Neural progenitor cell (in vitro differentiated cells): Measurements from ENCODE around the gene SLC16A4. TPM values are rescaled to one million over a fixed set of nuclear protein-coding genes. Genes with fewer than 3 reads are reported as not detected.

Experiments used
- DNase-seq: peaks from one replicate; pipeline ENCODE4 v3.0.0-alpha.2; 2016; ENCODE audit warnings: low spot score
- H2AFZ ChIP-seq: fragments of 200-600 bp; sonication (generic); replicated peaks from 2 replicates; pipeline ENCODE4 v1.6.1; 2016; ENCODE audit warnings: antibody characterized with exemption
- H3F3A ChIP-seq: fragments of 200-600 bp; sonication (generic); 2 replicates; pipeline ENCODE4 v1.6.1; 2016; ENCODE audit warnings: antibody characterized with exemption, low read depth
- H3K27ac ChIP-seq: fragments of 200-600 bp; sonication (generic); 2 replicates; pipeline ENCODE4 v1.5.1; 2016; ENCODE audit warnings: mild to moderate bottlenecking
- H3K27me3 ChIP-seq: fragments of 200-600 bp; sonication (generic); 2 replicates; pipeline ENCODE4 v1.6.1; 2016; ENCODE audit warnings: mild to moderate bottlenecking, moderate library complexity
- H3K36me3 ChIP-seq: fragments of 200-600 bp; sonication (generic); 2 replicates; pipeline ENCODE4 v1.5.1; 2016
- H3K4me1 ChIP-seq: fragments of 200-600 bp; sonication (generic); 2 replicates; pipeline ENCODE4 v1.6.1; 2016; ENCODE audit warnings: mixed run types
- H3K4me2 ChIP-seq: fragments of 200-600 bp; sonication (generic); 2 replicates; pipeline ENCODE4 v1.6.1; 2016
- H3K4me3 ChIP-seq: fragments of 200-600 bp; sonication (generic); 2 replicates; pipeline ENCODE4 v1.5.1; 2016
- H3K79me2 ChIP-seq: fragments of 200-600 bp; sonication (generic); 2 replicates; pipeline ENCODE4 v1.6.1; 2016; ENCODE audit warnings: low read depth
- H3K9ac ChIP-seq: fragments of 200-600 bp; sonication (generic); 2 replicates; pipeline ENCODE4 v1.6.1; 2016
- H3K9me3 ChIP-seq: fragments of 200-600 bp; sonication (generic); 2 replicates; pipeline ENCODE4 v1.5.1; 2016; ENCODE audit warnings: low read depth
- H4K20me1 ChIP-seq: fragments of 200-600 bp; sonication (generic); 2 replicates; pipeline ENCODE4 v1.6.1; 2016; ENCODE audit warnings: low read depth
- H3K27ac Mint-ChIP-seq: 3 replicates; pipeline ENCODE4 v1.8.0; 2021; ENCODE audit warnings: mixed read lengths
- H3K27me3 Mint-ChIP-seq: 2 replicates; pipeline ENCODE4 v1.8.0; 2022; ENCODE audit warnings: low read depth, mild to moderate bottlenecking, inconsistent platforms, moderate library complexity, mixed read lengths; ENCODE audit not compliant: insufficient read depth
- H3K36me3 Mint-ChIP-seq: 3 replicates; pipeline ENCODE4 v1.8.0; 2021; ENCODE audit warnings: mixed read lengths
- H3K4me1 Mint-ChIP-seq: 3 replicates; pipeline ENCODE4 v1.8.0; 2021; ENCODE audit warnings: mixed read lengths
- H3K4me3 Mint-ChIP-seq: 3 replicates; pipeline ENCODE4 v1.8.0; 2021; ENCODE audit warnings: mild to moderate bottlenecking, moderate library complexity, mixed read lengths
- H3K9me3 Mint-ChIP-seq: 3 replicates; pipeline ENCODE4 v1.8.0; 2020; ENCODE audit warnings: mixed read lengths
- CTCF ChIP-seq: fragments of 200-600 bp; sonication (generic); IDR thresholded peaks from 2 replicates; pipeline ENCODE4 v1.5.1; 2017; ENCODE audit warnings: antibody characterized with exemption, mild to moderate bottlenecking
- EZH2 ChIP-seq: fragments of 200-600 bp; sonication (generic); IDR thresholded peaks from 2 replicates; pipeline ENCODE4 v1.6.1; 2017; ENCODE audit warnings: antibody characterized with exemption, mild to moderate bottlenecking, moderate library complexity
- EZH2phosphoT487 ChIP-seq: fragments of 200-600 bp; sonication (generic); IDR thresholded peaks from 2 replicates; pipeline ENCODE4 v1.6.1; 2017; ENCODE audit warnings: antibody characterized with exemption
- total RNA-seq: library from RNA; depleted of rRNA; stranded (reverse); fragments of >200 nt; gene quantifications from 2 replicates; pipeline ENCODE4 v1.2.3, GENCODE V29; 2015; ENCODE audit warnings: low replicate concordance

Gene SLC16A4
- total RNA-seq, 1 donor from 2014 or later: 0.56 TPM

GRCh38 chr1:110319332-110320167 lies 71.3 kb downstream of the SLC16A4 start:
- H3K4me2 ChIP-seq: no peak overlapping the region
- no peak overlapping the region for H3K27ac ChIP-seq
- H3K9me3 Mint-ChIP-seq: no peaks in the 10 kb centered on the region
- H3K36me3 ChIP-seq: no peaks in the 10 kb centered on the region
- no peak for TF ChIP-seq CTCF
- TF ChIP-seq EZH2phosphoT487: no peak
- TF ChIP-seq EZH2: no peak
- no peaks in the 10 kb centered on the region for H4K20me1 ChIP-seq
- H3K79me2 ChIP-seq: no peaks in the 10 kb centered on the region
- no peak overlapping the region for H3K4me3 Mint-ChIP-seq
- no peaks in the 10 kb centered on the region for H3F3A ChIP-seq
- no peak overlapping the region for H3K4me3 ChIP-seq
- DNase-seq: no peak
- no peaks in the 10 kb centered on the region for H3K27me3 ChIP-seq
- H3K9me3 ChIP-seq: no peaks in the 10 kb centered on the region
- H3K27ac Mint-ChIP-seq: no peak overlapping the region
- H3K4me1 Mint-ChIP-seq: no peaks in the 10 kb centered on the region
- H3K36me3 Mint-ChIP-seq: no peaks in the 10 kb centered on the region
- peaks cover 2% of the 10 kb centered on the region for H3K27me3 Mint-ChIP-seq
- H2AFZ ChIP-seq: no peak overlapping the region
- H3K4me1 ChIP-seq: no peaks in the 10 kb centered on the region
- no peak overlapping the region for H3K9ac ChIP-seq

GRCh38 chr1:110318046-110318445 lies 72.8 kb downstream of the SLC16A4 start:
- Histone ChIP-seq H3K4me3 (no peak overlapping the region), H3K27me3 (no peaks in the 10 kb centered on the region), H2AFZ (no peak overlapping the region), H3K9ac (no peak overlapping the region), H3K36me3 (no peaks in the 10 kb centered on the region), H3K9me3 (no peaks in the 10 kb centered on the region), H3K4me2 (no peak overlapping the region), H3F3A (no peaks in the 10 kb centered on the region), H3K27ac (no peak overlapping the region), H3K79me2 (no peaks in the 10 kb centered on the region), H4K20me1 (no peaks in the 10 kb centered on the region), H3K4me1 (no peaks in the 10 kb centered on the region)
- no peak for TF ChIP-seq EZH2phosphoT487
- no peak for TF ChIP-seq EZH2
- no peak for TF ChIP-seq CTCF
- no peak for DNase-seq
- H3K27me3 Mint-ChIP-seq: peaks cover 2% of the 10 kb centered on the region
- no peaks in the 10 kb centered on the region for H3K9me3 Mint-ChIP-seq
- H3K27ac Mint-ChIP-seq: no peak overlapping the region
- H3K36me3 Mint-ChIP-seq: no peaks in the 10 kb centered on the region
- H3K4me3 Mint-ChIP-seq: no peak overlapping the region
- no peaks in the 10 kb centered on the region for H3K4me1 Mint-ChIP-seq

GRCh38 chr1:110316735-110317134 lies 74.1 kb downstream of the SLC16A4 start:
- H3K9me3 Mint-ChIP-seq: no peaks in the 10 kb centered on the region
- DNase-seq: no peak
- Histone ChIP-seq H3K79me2 (no peaks in the 10 kb centered on the region), H3K27ac (no peak overlapping the region), H2AFZ (no peak overlapping the region), H3K4me1 (no peaks in the 10 kb centered on the region), H4K20me1 (no peaks in the 10 kb centered on the region), H3K9ac (no peak overlapping the region), H3K27me3 (no peaks in the 10 kb centered on the region), H3K4me3 (no peak overlapping the region), H3K4me2 (no peak overlapping the region), H3K9me3 (no peaks in the 10 kb centered on the region), H3F3A (no peaks in the 10 kb centered on the region), H3K36me3 (no peaks in the 10 kb centered on the region)
- no peak overlapping the region for H3K4me3 Mint-ChIP-seq
- TF ChIP-seq CTCF (no peak), EZH2phosphoT487 (no peak)
- H3K4me1 Mint-ChIP-seq: peaks cover 5% of the 10 kb centered on the region
- no peaks in the 10 kb centered on the region for H3K36me3 Mint-ChIP-seq
- H3K27ac Mint-ChIP-seq: no peak overlapping the region
- H3K27me3 Mint-ChIP-seq: peaks cover 4% of the 10 kb centered on the region

Other genes starting within 250 kb of the SLC16A4 start
- 0.06 TPM in 1 of 2 replicates, not detected in the other for gene SLC6A17, start 240.5 kb downstream of the SLC16A4 start, total RNA-seq
- 1.3 and 2.0 TPM in 2 replicates for gene KCNC4, start 180.7 kb downstream of the SLC16A4 start, total RNA-seq
- 66.9 and 83.7 TPM in 2 replicates for gene RBM15, start 51.6 kb downstream of the SLC16A4 start, total RNA-seq
- 34.4 and 46.8 TPM in 2 replicates for gene LAMTOR5, start 16.7 kb upstream of the SLC16A4 start, total RNA-seq
- 0.12 TPM in 1 of 2 replicates, not detected in the other for gene PROK1, start 60.1 kb upstream of the SLC16A4 start, total RNA-seq
- not detected in 2 replicates for gene KCNA10, start 128.1 kb upstream of the SLC16A4 start, total RNA-seq
- 0.04 and 0.09 TPM in 2 replicates for gene KCNA2, start 215.3 kb upstream of the SLC16A4 start, total RNA-seq